Activated T-cell treated with anti-CD3 and anti-CD28 coated beads, Interleukin-2, amount 50 U/mL, for 72 hours (primary cell): Measurements from ENCODE around the gene OR10X1. TPM values are rescaled to one million over a fixed set of nuclear protein-coding genes. Genes with fewer than 3 reads are reported as not detected.

ENCODE experiments used
- ATAC-seq, 2 donors: fragments of 150-1000 bp; cut with Tn5 transposase; replicated peaks in 1 of 2; 2 replicates each; pipeline ENCODE4 v1.10.0; 2021; ENCODE audit warnings: moderate library complexity in 2 of 2, mild to moderate bottlenecking in 1 of 2
- DNase-seq, 2 donors: peaks; one replicate each; pipeline ENCODE4 v3.0.0; 2021 to 2022; ENCODE audit warnings: mixed read lengths in 1 of 2
- H3K27ac Mint-ChIP-seq: one replicate; pipeline ENCODE4 v1.8.0; 2022; ENCODE audit warnings: mild to moderate bottlenecking, moderate library complexity, mixed read lengths
- H3K27me3 Mint-ChIP-seq: one replicate; pipeline ENCODE4 v1.8.0; 2022; ENCODE audit warnings: low read depth, mixed read lengths
- H3K36me3 Mint-ChIP-seq, 2 donors: one replicate each; pipeline ENCODE4 v1.8.0; 2022; ENCODE audit warnings: mixed read lengths in 2 of 2, mild to moderate bottlenecking in 1 of 2; ENCODE audit not compliant: insufficient read depth in 2 of 2
- H3K4me1 Mint-ChIP-seq: one replicate; pipeline ENCODE4 v1.8.0; 2022; ENCODE audit warnings: low read depth, mixed read lengths
- H3K4me3 Mint-ChIP-seq, 2 donors: one replicate each; pipeline ENCODE4 v1.8.0; 2022; ENCODE audit warnings: mild to moderate bottlenecking in 2 of 2, mixed read lengths in 2 of 2, moderate library complexity in 2 of 2
- H3K9me3 Mint-ChIP-seq, 2 donors: one replicate each; pipeline ENCODE4 v1.8.0; 2022; ENCODE audit warnings: mixed read lengths in 2 of 2
- total RNA-seq, 2 donors: library from RNA; stranded (reverse); gene quantifications; one replicate each; pipeline ENCODE4 v1.2.3, GENCODE V29; 2022

OR10X1 gene
- total RNA-seq, 2 donors from 2014 or later = not detected

- Mint-ChIP-seq H3K4me3 (no peak within 1 kb of the TSS), H3K27ac (no peak within 1 kb of the TSS), H3K4me1 (no peaks in the 10 kb centered on the region), H3K27me3 (peaks cover 2% of the 10 kb centered on the region), H3K9me3 (no peaks in the 10 kb centered on the region), H3K36me3 (no peaks in the 10 kb centered on the region)
- DNase-seq = no peak
- ATAC-seq = no peak
These were observed 25.3 kb downstream of the OR10X1 start, which contains the start of gene OR6Y1 for GRCh38 chr1:158554352-158554751. OR6Y1 (minus strand) TSS chr1:158554405; CDS start chr1:158548105, 6,300 bp downstream.

DNA sequence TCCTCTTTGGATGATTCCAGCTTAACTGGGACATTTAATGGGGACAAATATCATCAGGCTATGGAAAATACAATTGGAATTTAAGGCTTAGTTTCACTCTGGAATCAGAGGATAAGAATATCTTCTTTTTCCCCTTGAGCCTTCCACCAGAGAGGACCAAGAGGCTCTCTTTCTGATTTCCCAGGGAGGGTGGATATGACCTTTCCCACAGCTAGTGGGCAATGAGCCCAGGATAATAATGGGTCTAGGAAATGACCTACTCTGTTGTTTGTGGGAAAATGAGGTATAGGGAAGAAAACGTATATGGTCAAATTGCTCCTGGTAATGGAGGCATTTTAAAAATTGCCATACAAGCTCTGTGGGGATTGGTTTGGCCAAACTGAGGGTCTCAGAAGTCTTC, 27.4 kb downstream of the OR10X1 start:
- H3K4me1 Mint-ChIP-seq = no peaks in the 10 kb centered on the region
- no peak overlapping the region for H3K27ac Mint-ChIP-seq
- no peak for ATAC-seq
- H3K36me3 Mint-ChIP-seq = no peaks in the 10 kb centered on the region
- H3K9me3 Mint-ChIP-seq = peaks cover 0 to 2% of the 10 kb centered on the region in 2 donors
- peaks cover 16% of the 10 kb centered on the region for H3K27me3 Mint-ChIP-seq
- H3K4me3 Mint-ChIP-seq = no peak overlapping the region
- DNase-seq = no peak

DNA sequence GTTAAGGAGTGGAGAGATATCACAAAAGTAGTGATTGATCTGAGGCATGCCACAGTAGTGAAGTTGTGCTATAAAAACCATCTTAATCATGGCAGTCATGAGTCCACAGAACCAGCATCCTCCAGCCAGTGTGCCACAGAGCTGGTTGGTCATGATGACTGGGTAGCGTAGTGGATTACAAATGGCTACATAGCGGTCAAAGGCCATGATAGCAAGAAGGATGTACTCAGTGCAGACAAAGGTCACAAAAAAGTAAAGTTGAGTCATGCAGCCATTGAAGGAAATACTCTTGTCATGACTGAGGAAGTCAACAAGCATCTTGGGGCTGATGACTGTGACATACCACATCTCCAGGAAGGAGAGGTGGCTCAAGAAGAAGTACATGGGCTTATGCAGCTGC, 32.2 kb downstream of the OR10X1 start:
- Mint-ChIP-seq H3K4me3 (no peak overlapping the region), H3K27ac (no peak overlapping the region), H3K36me3 (peaks cover 0 to 2% of the 10 kb centered on the region in 2 donors), H3K27me3 (peaks cover 22% of the 10 kb centered on the region), H3K4me1 (no peaks in the 10 kb centered on the region), H3K9me3 (peaks cover 2% of the 10 kb centered on the region in 2 donors)
- DNase-seq = no peak
- peak in 1 of 2 donors; percentile 53 for ATAC-seq

DNA sequence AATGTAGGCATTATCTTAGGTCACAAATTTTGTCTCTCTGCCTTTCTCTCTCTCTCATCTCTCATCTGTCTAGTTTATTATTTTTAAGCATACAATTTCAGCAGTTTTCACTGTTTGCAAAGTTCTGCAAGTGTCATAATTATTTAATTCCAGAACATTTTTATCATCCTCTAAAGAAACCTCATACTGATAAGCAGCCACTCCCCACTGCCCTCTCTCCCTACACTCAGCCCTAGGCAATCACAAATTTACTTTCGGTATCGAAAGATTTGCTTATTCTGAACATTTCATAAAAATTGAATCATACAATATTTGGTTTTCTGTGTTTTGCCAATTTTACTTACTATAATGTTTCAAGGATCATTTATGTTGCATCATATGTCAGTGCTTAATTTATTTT, 42.1 kb downstream of the OR10X1 start:
- Mint-ChIP-seq H3K9me3 (no peaks in the 10 kb centered on the region), H3K27ac (peak overlapping the region; percentile 58), H3K27me3 (peaks cover 3% of the 10 kb centered on the region), H3K4me1 (no peaks in the 10 kb centered on the region), H3K4me3 (no peak overlapping the region), H3K36me3 (no peaks in the 10 kb centered on the region)
- ATAC-seq (no peak), DNase-seq (no peak)

GRCh38 chr1:158534496-158534895, 45.2 kb downstream of the OR10X1 start:
- Mint-ChIP-seq H3K27ac (no peak overlapping the region), H3K4me1 (no peaks in the 10 kb centered on the region), H3K27me3 (peaks cover 6% of the 10 kb centered on the region), H3K4me3 (no peak overlapping the region), H3K36me3 (no peaks in the 10 kb centered on the region), H3K9me3 (no peaks in the 10 kb centered on the region)
- ATAC-seq (no peak), DNase-seq (no peak)

Other genes with a start within 250 kb of the OR10X1 start
- gene CD1B, start 248.4 kb downstream of the OR10X1 start, total RNA-seq = not detected
- not detected for gene CD1E, start 226.0 kb downstream of the OR10X1 start, total RNA-seq
- not detected for gene OR10T2, start 180.4 kb downstream of the OR10X1 start, total RNA-seq
- not detected for gene OR10K2, start 153.7 kb downstream of the OR10X1 start, total RNA-seq
- not detected for gene OR10K1, start 118.1 kb downstream of the OR10X1 start, total RNA-seq
- not detected for gene OR10R2, start 107.7 kb downstream of the OR10X1 start, total RNA-seq
- gene OR6Y1, start 25.5 kb downstream of the OR10X1 start, total RNA-seq = not detected
- not detected for gene OR6P1, start 9.3 kb downstream of the OR10X1 start, total RNA-seq
- not detected for gene OR10Z1, start 25.4 kb upstream of the OR10X1 start, total RNA-seq
- gene SPTA1, start 106.8 kb upstream of the OR10X1 start, total RNA-seq = not detected
- gene OR6K2, start 120.8 kb upstream of the OR10X1 start, total RNA-seq = not detected
- not detected for gene OR6K3, start 140.8 kb upstream of the OR10X1 start, total RNA-seq
- not detected for gene OR6K6, start 174.8 kb upstream of the OR10X1 start, total RNA-seq
- not detected for gene OR6N1, start 192.3 kb upstream of the OR10X1 start, total RNA-seq
- not detected for gene OR6N2, start 201.3 kb upstream of the OR10X1 start, total RNA-seq